Measurements from ENCODE around the gene PYGB. TPM values are rescaled to one million over a fixed set of nuclear protein-coding genes. Genes with fewer than 3 reads are reported as not detected.

The PYGB gene
- total and polyA plus RNA-seq, 4 donors, result 30.3 to 90.3 (median 47.3) TPM

GRCh38 chr20:25254986-25255680 is 7.2 kb downstream of the PYGB start:
- H3K27me3 ChIP-seq (ENCODE audit: control insufficient read depth in 3 of 3, insufficient read depth in 3 of 3, low read length in 2 of 3), result no peaks in the 10 kb centered on the region
- peak; percentile 84 for ATAC-seq (ENCODE audit: insufficient read depth, low FRiP score)
- TF ChIP-seq, protein P1, sequence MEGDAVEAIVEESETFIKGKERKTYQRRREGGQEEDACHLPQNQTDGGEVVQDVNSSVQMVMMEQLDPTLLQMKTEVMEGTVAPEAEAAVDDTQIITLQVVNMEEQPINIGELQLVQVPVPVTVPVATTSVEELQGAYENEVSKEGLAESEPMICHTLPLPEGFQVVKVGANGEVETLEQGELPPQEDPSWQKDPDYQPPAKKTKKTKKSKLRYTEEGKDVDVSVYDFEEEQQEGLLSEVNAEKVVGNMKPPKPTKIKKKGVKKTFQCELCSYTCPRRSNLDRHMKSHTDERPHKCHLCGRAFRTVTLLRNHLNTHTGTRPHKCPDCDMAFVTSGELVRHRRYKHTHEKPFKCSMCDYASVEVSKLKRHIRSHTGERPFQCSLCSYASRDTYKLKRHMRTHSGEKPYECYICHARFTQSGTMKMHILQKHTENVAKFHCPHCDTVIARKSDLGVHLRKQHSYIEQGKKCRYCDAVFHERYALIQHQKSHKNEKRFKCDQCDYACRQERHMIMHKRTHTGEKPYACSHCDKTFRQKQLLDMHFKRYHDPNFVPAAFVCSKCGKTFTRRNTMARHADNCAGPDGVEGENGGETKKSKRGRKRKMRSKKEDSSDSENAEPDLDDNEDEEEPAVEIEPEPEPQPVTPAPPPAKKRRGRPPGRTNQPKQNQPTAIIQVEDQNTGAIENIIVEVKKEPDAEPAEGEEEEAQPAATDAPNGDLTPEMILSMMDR (IDR thresholded peaks at IDR 0.05; ENCODE audit: control extremely low read depth, extremely low read depth), result no peak
- H3K4me3 ChIP-seq, result no peak overlapping the region
- no peak for DNase-seq
- peak overlapping the region; percentile 46 to 87 for H3K27ac ChIP-seq (ENCODE audit: low read depth in 1 of 2, low read length in 1 of 2)
- peaks cover 2 to 15% (median 8%) of the 10 kb centered on the region in 4 donors for H3K36me3 ChIP-seq (ENCODE audit: control insufficient read depth in 4 of 4, insufficient read depth in 4 of 4, low read length in 4 of 4)
- peaks cover 0 to 16% (median 0%) of the 10 kb centered on the region in 5 donors for H3K4me1 ChIP-seq (ENCODE audit: control insufficient read depth in 5 of 5, insufficient read depth in 5 of 5, low read length in 5 of 5)
- H3K9ac ChIP-seq (ENCODE audit: insufficient read depth in 1 of 2, low read length in 2 of 2), result no peak overlapping the region
- H3K9me3 ChIP-seq (ENCODE audit: control insufficient read depth in 4 of 4, insufficient read depth in 3 of 4, low read length in 3 of 4), result no peaks in the 10 kb centered on the region
- 80 to 89% methylated on average over 12 of the region's 12 CpGs for WGBS, 2 donors

- Histone ChIP-seq H3K36me3 (ENCODE audit: control insufficient read depth in 4 of 4, insufficient read depth in 4 of 4, low read length in 4 of 4) (peaks cover 6 to 15% (median 10%) of the 10 kb centered on the region in 4 donors), H3K27ac (ENCODE audit: low read depth in 1 of 2, low read length in 1 of 2) (peak overlapping the region; percentile 54 to 79), H3K4me1 (ENCODE audit: control insufficient read depth in 5 of 5, insufficient read depth in 5 of 5, low read length in 5 of 5) (peaks cover 0 to 11% (median 0%) of the 10 kb centered on the region in 5 donors), H3K9me3 (ENCODE audit: control insufficient read depth in 4 of 4, insufficient read depth in 3 of 4, low read length in 3 of 4) (no peaks in the 10 kb centered on the region), H3K27me3 (ENCODE audit: control insufficient read depth in 3 of 3, insufficient read depth in 3 of 3, low read length in 2 of 3) (no peaks in the 10 kb centered on the region), H3K4me3 (no peak overlapping the region), H3K9ac (ENCODE audit: insufficient read depth in 1 of 2, low read length in 2 of 2) (no peak overlapping the region)
- TF ChIP-seq, protein P1 (IDR thresholded peaks at IDR 0.05; ENCODE audit: control extremely low read depth, extremely low read depth), result no peak
- DNase-seq, result no peak
- 72 to 94% methylated on average over 5 of the region's 5 CpGs for WGBS, 2 donors
- peak; percentile 60 for ATAC-seq (ENCODE audit: insufficient read depth, low FRiP score)
Observed at GRCh38 chr20:25256226-25256859, 8.5 kb downstream of the PYGB start.

DNA sequence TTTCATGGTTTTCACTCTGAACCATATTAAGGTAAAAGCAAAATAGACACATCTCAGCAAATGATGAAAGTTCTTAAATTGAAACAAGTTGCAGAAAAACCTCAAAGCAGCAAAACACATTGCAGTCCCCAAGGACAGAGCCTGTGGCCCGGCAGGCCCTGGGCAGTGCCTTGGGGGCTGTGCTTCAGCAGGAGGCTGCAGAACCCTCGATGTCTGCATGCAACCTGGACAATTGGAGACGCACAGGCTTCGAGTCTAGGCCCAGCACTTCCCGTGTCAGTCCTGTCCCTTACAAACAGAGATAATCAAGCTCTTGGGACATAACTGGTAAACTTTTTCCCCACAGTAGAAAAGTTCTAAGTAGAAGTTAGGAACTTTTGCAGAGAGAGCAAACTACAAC is 9.2 kb downstream of the PYGB start:
- H3K27me3 ChIP-seq (ENCODE audit: control insufficient read depth in 3 of 3, insufficient read depth in 3 of 3, low read length in 2 of 3), result no peaks in the 10 kb centered on the region
- DNase-seq, result no peak
- 95 to 97% methylated on average over 5 of the region's 5 CpGs for whole genome bisulfite sequencing, 2 donors
- H3K4me1 ChIP-seq (ENCODE audit: control insufficient read depth in 5 of 5, insufficient read depth in 5 of 5, low read length in 5 of 5), result peaks cover 0 to 11% (median 0%) of the 10 kb centered on the region in 5 donors
- H3K27ac ChIP-seq (ENCODE audit: low read depth in 1 of 2, low read length in 1 of 2), result peak overlapping the region in 1 of 2 donors; percentile 38
- H3K9ac ChIP-seq (ENCODE audit: insufficient read depth in 1 of 2, low read length in 2 of 2), result no peak overlapping the region
- TF ChIP-seq, protein P1 (IDR thresholded peaks at IDR 0.05; ENCODE audit: control extremely low read depth, extremely low read depth), result no peak
- no peak for ATAC-seq (ENCODE audit: insufficient read depth, low FRiP score)
- no peaks in the 10 kb centered on the region for H3K9me3 ChIP-seq (ENCODE audit: control insufficient read depth in 4 of 4, insufficient read depth in 3 of 4, low read length in 3 of 4)
- no peak overlapping the region for H3K4me3 ChIP-seq
- H3K36me3 ChIP-seq (ENCODE audit: control insufficient read depth in 4 of 4, insufficient read depth in 4 of 4, low read length in 4 of 4), result peaks cover 6 to 15% (median 10%) of the 10 kb centered on the region in 4 donors
